Measurements from ENCODE around the gene NEGR1. TPM values are rescaled to one million over a fixed set of nuclear protein-coding genes. Genes with fewer than 3 reads are reported as not detected.

The NEGR1 gene
- total RNA-seq, 1 donor from 2014 or later, result 2.4 TPM

DNA sequence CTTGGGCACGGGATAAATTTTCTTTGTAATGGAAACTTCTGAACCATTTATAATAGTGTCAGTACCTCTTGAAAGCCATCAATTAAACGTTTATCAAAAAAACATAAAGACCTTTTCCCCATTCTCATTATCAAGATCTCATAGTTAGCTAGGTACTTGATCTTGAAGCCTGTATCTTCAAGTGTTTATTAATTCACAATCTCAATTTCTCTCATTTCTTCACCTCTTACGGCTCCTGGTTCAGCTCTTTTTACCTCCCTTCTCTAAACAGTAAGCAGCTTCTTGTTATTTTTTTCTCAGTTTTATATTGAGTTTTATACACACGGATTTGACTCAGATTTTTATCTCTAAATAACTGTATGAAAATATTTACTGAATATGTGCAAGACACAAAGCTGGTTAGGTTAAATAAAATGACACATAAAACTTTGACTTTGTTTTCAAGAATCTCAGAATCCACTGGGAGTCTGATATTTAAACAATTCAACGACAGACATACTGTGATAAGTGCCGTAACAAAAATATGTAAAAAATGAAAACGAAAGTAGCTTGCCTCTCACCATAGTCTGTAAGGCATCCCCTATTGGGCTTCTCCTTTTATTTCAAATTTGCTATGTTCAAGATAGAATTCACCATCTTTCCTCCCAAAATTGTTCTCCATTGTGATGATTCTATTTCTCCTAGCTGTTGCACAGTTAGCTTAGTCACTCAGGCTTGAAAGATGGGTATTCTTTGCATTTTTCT, 789.9 kb downstream of the NEGR1 start:
- Mint-ChIP-seq H3K36me3 (no peaks in the 10 kb centered on the region), H3K4me3 (no peak overlapping the region), H3K4me1 (peaks cover 11% of the 10 kb centered on the region), H3K27me3 (ENCODE audit: low read depth) (no peaks in the 10 kb centered on the region), H3K9me3 (peaks cover 7% of the 10 kb centered on the region), H3K27ac (no peak overlapping the region)
- TF ChIP-seq, protein P1, sequence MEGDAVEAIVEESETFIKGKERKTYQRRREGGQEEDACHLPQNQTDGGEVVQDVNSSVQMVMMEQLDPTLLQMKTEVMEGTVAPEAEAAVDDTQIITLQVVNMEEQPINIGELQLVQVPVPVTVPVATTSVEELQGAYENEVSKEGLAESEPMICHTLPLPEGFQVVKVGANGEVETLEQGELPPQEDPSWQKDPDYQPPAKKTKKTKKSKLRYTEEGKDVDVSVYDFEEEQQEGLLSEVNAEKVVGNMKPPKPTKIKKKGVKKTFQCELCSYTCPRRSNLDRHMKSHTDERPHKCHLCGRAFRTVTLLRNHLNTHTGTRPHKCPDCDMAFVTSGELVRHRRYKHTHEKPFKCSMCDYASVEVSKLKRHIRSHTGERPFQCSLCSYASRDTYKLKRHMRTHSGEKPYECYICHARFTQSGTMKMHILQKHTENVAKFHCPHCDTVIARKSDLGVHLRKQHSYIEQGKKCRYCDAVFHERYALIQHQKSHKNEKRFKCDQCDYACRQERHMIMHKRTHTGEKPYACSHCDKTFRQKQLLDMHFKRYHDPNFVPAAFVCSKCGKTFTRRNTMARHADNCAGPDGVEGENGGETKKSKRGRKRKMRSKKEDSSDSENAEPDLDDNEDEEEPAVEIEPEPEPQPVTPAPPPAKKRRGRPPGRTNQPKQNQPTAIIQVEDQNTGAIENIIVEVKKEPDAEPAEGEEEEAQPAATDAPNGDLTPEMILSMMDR (IDR thresholded peaks at IDR 0.05; ENCODE audit: unreplicated experiment), result no peak
- DNase-seq (ENCODE audit: low spot score in 2 of 2, unreplicated experiment in 2 of 2), result no peak

DNA sequence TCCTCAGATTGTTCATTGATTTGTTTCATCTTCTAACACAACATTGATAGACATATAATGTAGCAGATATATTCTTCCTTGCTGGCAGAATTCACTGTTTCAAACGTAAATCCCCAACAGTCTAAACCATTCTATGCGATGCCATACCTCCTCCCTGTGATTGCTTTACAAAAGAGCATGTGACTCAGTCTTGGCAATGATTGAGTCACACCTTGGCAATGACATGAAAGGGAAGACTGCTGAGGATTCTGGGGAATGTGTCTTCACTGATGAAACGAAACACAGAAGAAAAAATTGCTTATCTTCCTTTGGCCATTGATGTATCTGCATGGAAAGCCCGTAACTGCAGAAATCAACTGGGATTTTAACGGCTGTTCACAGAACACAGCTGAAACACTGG, 791.9 kb downstream of the NEGR1 start:
- Mint-ChIP-seq H3K36me3 (no peaks in the 10 kb centered on the region), H3K27ac (no peak overlapping the region), H3K9me3 (peaks cover 5% of the 10 kb centered on the region), H3K27me3 (ENCODE audit: low read depth) (no peaks in the 10 kb centered on the region), H3K4me1 (peaks cover 11% of the 10 kb centered on the region), H3K4me3 (no peak overlapping the region)
- no peak for DNase-seq (ENCODE audit: low spot score in 2 of 2, unreplicated experiment in 2 of 2)
- TF ChIP-seq, protein P1 (IDR thresholded peaks at IDR 0.05; ENCODE audit: unreplicated experiment), result no peak

DNA sequence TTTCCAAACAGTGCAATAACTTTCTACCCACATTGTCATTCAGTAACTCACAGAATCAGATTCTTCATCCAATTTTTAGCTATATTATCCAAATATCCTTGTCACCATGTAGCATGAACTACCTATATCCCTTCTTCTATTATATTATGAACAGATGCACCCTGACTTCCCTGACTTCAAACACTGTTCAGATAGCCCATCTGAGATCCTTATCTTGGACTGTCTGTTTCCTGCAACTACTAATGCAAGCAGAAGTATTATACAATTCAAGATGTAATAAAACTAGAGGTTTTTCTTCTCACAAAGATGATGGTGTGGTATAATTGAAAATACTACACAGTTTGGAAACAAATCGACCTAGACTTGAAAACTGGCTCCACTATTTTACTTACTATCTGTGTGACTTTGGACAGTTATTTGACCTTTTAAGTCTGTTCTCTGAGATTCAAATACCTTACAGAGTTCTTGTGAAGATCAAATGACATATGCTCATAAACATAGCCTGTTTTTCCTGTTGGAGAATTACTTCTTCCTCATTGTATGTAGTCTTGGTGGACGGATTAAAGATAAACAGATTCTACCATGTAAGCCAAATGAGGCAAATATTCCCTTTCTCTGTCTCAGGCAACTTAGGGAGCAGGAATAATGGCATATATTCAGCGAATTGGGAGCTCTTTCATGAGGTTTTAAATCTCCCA, 793.6 kb downstream of the NEGR1 start:
- Mint-ChIP-seq H3K27me3 (ENCODE audit: low read depth) (no peaks in the 10 kb centered on the region), H3K9me3 (no peaks in the 10 kb centered on the region)

DNA sequence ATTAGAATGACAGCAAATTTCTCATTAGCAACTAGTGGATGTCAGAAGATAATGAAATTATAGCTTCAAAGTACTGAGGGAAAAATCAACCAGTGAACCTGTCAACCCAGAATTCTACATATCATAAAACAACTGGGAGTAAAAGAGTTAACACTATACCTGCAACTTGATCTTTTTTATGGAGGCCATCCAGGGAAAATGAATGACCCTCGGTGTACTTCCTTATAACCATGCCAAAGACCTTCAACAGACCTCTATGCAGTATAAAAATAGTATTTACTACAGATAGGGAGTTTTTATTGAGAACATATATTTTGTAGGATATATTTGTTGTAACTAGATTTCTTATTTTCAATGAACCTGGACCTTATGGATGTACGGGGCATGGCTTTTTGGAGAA, 809.0 kb downstream of the NEGR1 start:
- no peak for DNase-seq (ENCODE audit: low spot score in 2 of 2, unreplicated experiment in 2 of 2)
- Mint-ChIP-seq H3K9me3 (peaks cover 3% of the 10 kb centered on the region), H3K27me3 (ENCODE audit: low read depth) (no peaks in the 10 kb centered on the region), H3K4me1 (no peaks in the 10 kb centered on the region), H3K27ac (no peak overlapping the region), H3K36me3 (no peaks in the 10 kb centered on the region), H3K4me3 (no peak overlapping the region)
- TF ChIP-seq, protein P1 (IDR thresholded peaks at IDR 0.05; ENCODE audit: unreplicated experiment), result no peak

More for the DNA sequence above, 793.6 kb downstream of the NEGR1 start:
- Mint-ChIP-seq H3K27ac (no peak overlapping the region), H3K4me3 (no peak overlapping the region), H3K36me3 (no peaks in the 10 kb centered on the region), H3K4me1 (peaks cover 11% of the 10 kb centered on the region)
- TF ChIP-seq, protein P1 (IDR thresholded peaks at IDR 0.05; ENCODE audit: unreplicated experiment), result no peak
- no peak for DNase-seq (ENCODE audit: low spot score in 2 of 2, unreplicated experiment in 2 of 2)

DNA sequence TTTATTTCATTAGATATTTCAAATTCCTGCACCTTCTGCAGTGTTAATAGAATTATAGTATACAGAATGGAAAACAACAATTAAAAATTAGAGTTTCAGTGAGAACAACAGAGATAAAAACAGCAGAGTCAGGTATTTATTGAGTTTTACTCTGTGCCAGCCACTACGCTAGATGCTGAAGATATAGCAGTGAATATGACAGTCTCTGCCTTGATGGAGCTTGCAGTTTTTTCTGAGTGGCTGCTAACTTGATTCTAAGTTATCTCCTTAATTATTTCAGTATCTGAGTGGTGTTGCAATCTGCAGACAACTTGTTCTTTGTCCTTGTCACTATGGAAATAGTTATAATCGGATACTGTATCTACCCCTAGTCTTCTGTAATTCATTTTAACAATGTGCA, 817.2 kb downstream of the NEGR1 start:
- Mint-ChIP-seq H3K4me1 (peaks cover 9% of the 10 kb centered on the region), H3K27me3 (ENCODE audit: low read depth) (no peaks in the 10 kb centered on the region), H3K9me3 (no peaks in the 10 kb centered on the region), H3K36me3 (no peaks in the 10 kb centered on the region), H3K27ac (no peak overlapping the region), H3K4me3 (no peak overlapping the region)
- DNase-seq (ENCODE audit: low spot score in 2 of 2, unreplicated experiment in 2 of 2), result no peak
- TF ChIP-seq, protein P1 (IDR thresholded peaks at IDR 0.05; ENCODE audit: unreplicated experiment), result no peak
